GM12878 (cell line): ENCODE measurements around the gene SPTBN1. TPM values are rescaled to one million over a fixed set of nuclear protein-coding genes. Genes with fewer than 3 reads are reported as not detected.

Experiments
- ATAC-seq: fragments of 200-7000 bp; cut with Tn5 transposase; 3 replicates; pipeline ENCODE4 v1.9.1; 2020; ENCODE audit warnings: mild to moderate bottlenecking, moderate library complexity
- BruUV-seq: library from RNA; stranded (reverse); fragments of 400-500 nt; replicated peaks from 2 replicates; lab custom pipeline; 2021; lab: Mats Ljungman, UMichigan
- CTCF ChIA-PET: fragments of 300-600 bp; sonication (Branson Sonifier 250); formaldehyde crosslinking; extraction: SDS; loops from one replicate; lab custom pipeline; 2021; ENCODE audit warnings: inconsistent platforms; lab: Yijun Ruan, JAX
- POLR2A ChIA-PET: fragments of 350-600 bp; formaldehyde crosslinking; extraction: SDS; loops from one replicate; lab custom pipeline; 2021; ENCODE audit warnings: inconsistent platforms; lab: Charles Lee
- RAD21 ChIA-PET: fragments of 300-600 bp; sonication (Branson Sonifier 250); formaldehyde crosslinking; loops from one replicate; lab custom pipeline; 2023; ENCODE audit warnings: antibody characterized with exemption; ENCODE audit not compliant: unreplicated experiment; lab: Charles Lee
- SMC1A ChIA-PET: fragments of 300-600 bp; sonication (Branson Sonifier 250); formaldehyde crosslinking; loops from one replicate; lab custom pipeline; 2023; ENCODE audit not compliant: unreplicated experiment, uncharacterized antibody; lab: Charles Lee
- DNase-seq: peaks from one replicate; pipeline ENCODE4 v3.0.0-alpha.2; 2011; ENCODE audit warnings: low read depth, low spot score
- FAIRE-seq: peaks from 3 replicates; lab custom pipeline; 2011; peaks lifted over from hg19 to GRCh38; lab: Jason Lieb, UNC
- H2AFZ ChIP-seq: 2 replicates; pipeline ENCODE4 v1.6.0; 2011; ENCODE audit warnings: low read depth, low read length, control low read depth; ENCODE audit not compliant: control insufficient read depth
- H3K27ac ChIP-seq: 2 replicates; pipeline ENCODE4 v1.5.1; 2011; ENCODE audit warnings: control low read depth; ENCODE audit not compliant: control insufficient read depth, insufficient read depth
- H3K27me3 ChIP-seq, 2 experiments: replicated peaks in 1 of 2; 2 replicates each; pipeline versions ENCODE4 v1.6.0 to v1.6.1; 2011; ENCODE audit warnings: low read length in 1 of 2; ENCODE audit not compliant: control insufficient read depth in 2 of 2, insufficient read depth in 2 of 2
- H3K36me3 ChIP-seq, 2 experiments: 2 replicates each; pipeline ENCODE4 v1.5.1; 2011; ENCODE audit warnings: low read length in 1 of 2; ENCODE audit not compliant: control insufficient read depth in 2 of 2, insufficient read depth in 2 of 2
- H3K4me1 ChIP-seq: 2 replicates; pipeline ENCODE4 v1.6.1; 2011; ENCODE audit warnings: mild to moderate bottlenecking, low read length, moderate library complexity, mixed read lengths; ENCODE audit not compliant: control insufficient read depth, insufficient read depth
- H3K4me2 ChIP-seq: 2 replicates; pipeline ENCODE4 v1.6.0; 2011; ENCODE audit warnings: control low read depth; ENCODE audit not compliant: control insufficient read depth, insufficient read depth
- H3K4me3 ChIP-seq: fragments of 200-600 bp; sonication (generic); 2 replicates; pipeline ENCODE4 v1.5.1; 2016
- H3K79me2 ChIP-seq: 2 replicates; pipeline ENCODE4 v1.6.0; 2011; ENCODE audit warnings: low read length; ENCODE audit not compliant: control insufficient read depth, insufficient read depth
- H3K9ac ChIP-seq: 2 replicates; pipeline ENCODE4 v1.8.0; 2011; ENCODE audit warnings: low read length, control low read depth, mixed read lengths; ENCODE audit not compliant: control insufficient read depth, insufficient read depth
- H3K9me3 ChIP-seq: replicated peaks from 3 replicates; pipeline ENCODE4 v1.5.1; 2011; ENCODE audit warnings: mild to moderate bottlenecking, low read length; ENCODE audit not compliant: control insufficient read depth, insufficient read depth
- H4K20me1 ChIP-seq: 2 replicates; pipeline ENCODE4 v1.6.0; 2011; ENCODE audit not compliant: control insufficient read depth, insufficient read depth
- CREB1 ChIP-seq: IDR thresholded peaks from 2 replicates; pipeline ENCODE4 v1.6.1; 2012; ENCODE audit warnings: low read depth, mild to moderate bottlenecking, inconsistent platforms
- FOS ChIP-seq: IDR thresholded peaks from 3 replicates; pipeline ENCODE4 v1.6.1; 2011; ENCODE audit warnings: borderline replicate concordance; ENCODE audit not compliant: insufficient read length; ENCODE audit errors: extremely low read depth
- IRF4 ChIP-seq: IDR thresholded peaks from 2 replicates; pipeline ENCODE4 v1.6.1; 2011; ENCODE audit warnings: low read depth, low read length
- KAT2A ChIP-seq: conservative IDR thresholded peaks from 2 replicates; pipeline ENCODE4 v1.6.1; 2011; ENCODE audit warnings: low read depth, low read length; ENCODE audit not compliant: control insufficient read depth
- RAD51 ChIP-seq: fragments of 450-650 bp; IDR thresholded peaks from 2 replicates; pipeline ENCODE4 v1.6.1; 2016; ENCODE audit warnings: moderate library complexity, mild to moderate bottlenecking, inconsistent platforms
- WGBS: methylation state at CpG from one replicate; pipeline ENCODE4 v1.1.6; 2016; ENCODE audit warnings: low lambda C conversion rate; ENCODE audit not compliant: insufficient replicate concordance, insufficient coverage; ENCODE audit errors: missing lambda C conversion rate; 5-methylcytosine and 5-hydroxymethylcytosine counted together
- in situ Hi-C: fragments of 300-500 bp; cut with MboI; formaldehyde crosslinking; loops from 9 replicates; pipeline ENCODE4 v1.14.3; 2018; ENCODE audit warnings: mixed read lengths
- intact Hi-C: fragments of 100-400 bp; cut with micrococcal nuclease; formaldehyde crosslinking; loops from one replicate; pipeline ENCODE4 v1.14.2; 2022; ENCODE audit not compliant: unreplicated experiment
- polyA plus RNA-seq, 11 experiments: library from polyadenylated mRNA; depleted of rRNA in 4 of 11; unstranded in 6 of 11; stranded (reverse) in 5 of 11; fragments of >200 nt; fragmentation: Nextera tagmentation in 4 of 11; fragmentation: Illumina TruSeq in 1 of 11; extraction: Ambion mirVana in 4 of 11; extraction: Trizol in 1 of 11; gene quantifications; 1 replicate in 1 of 11; 2 replicates in 10 of 11; pipeline versions ENCODE4 v1.2.1 to v1.2.3, GENCODE V29; 2011 to 2016; ENCODE audit warnings: inconsistent platforms in 2 of 11, missing spikeins in 2 of 11, low read depth in 1 of 11
- total RNA-seq, 4 experiments: library from RNA; depleted of rRNA in 3 of 4; stranded (reverse); fragments of >200 nt in 3 of 4; fragmentation: Illumina TruSeq in 1 of 4; extraction: Trizol in 1 of 4; gene quantifications; 2 replicates each; pipeline versions ENCODE4 v1.2.1 to v1.2.3, GENCODE V29; 2013 to 2021
- TF ChIP-seq, protein P1 (sequence below): fragments of 450-650 bp; IDR thresholded peaks from 2 replicates; pipeline ENCODE4 v1.6.1; 2017; ENCODE audit warnings: mild to moderate bottlenecking, moderate library complexity

The SPTBN1 gene
- total and polyA plus RNA-seq, 10 of the 15 experiments (the other 5 are each of a cell fraction or from before 2014, with no cell fraction given) = 20.6 to 154 (median 76.7) TPM

DNA sequence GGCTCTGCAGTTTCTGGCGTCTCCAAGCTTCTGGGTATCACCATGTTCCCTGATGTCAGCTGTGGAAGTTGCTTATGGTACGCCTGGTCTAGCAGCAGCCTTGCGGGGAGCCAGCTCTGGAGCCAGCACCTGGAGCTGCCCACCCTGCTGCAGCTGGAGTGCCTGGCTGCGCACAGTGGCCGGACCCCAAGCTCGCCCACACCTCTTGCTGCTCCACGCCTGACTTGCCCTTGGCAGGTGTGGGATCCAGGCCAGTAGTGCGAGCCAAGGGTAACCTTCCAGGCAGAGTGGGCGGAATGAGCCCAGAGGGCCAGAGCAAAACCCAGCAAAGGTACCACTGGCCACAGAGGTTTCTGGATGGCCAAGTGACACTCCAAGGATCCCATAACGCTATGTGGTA is 254.1 kb downstream of the SPTBN1 start (continued):
- TF ChIP-seq, protein P1, sequence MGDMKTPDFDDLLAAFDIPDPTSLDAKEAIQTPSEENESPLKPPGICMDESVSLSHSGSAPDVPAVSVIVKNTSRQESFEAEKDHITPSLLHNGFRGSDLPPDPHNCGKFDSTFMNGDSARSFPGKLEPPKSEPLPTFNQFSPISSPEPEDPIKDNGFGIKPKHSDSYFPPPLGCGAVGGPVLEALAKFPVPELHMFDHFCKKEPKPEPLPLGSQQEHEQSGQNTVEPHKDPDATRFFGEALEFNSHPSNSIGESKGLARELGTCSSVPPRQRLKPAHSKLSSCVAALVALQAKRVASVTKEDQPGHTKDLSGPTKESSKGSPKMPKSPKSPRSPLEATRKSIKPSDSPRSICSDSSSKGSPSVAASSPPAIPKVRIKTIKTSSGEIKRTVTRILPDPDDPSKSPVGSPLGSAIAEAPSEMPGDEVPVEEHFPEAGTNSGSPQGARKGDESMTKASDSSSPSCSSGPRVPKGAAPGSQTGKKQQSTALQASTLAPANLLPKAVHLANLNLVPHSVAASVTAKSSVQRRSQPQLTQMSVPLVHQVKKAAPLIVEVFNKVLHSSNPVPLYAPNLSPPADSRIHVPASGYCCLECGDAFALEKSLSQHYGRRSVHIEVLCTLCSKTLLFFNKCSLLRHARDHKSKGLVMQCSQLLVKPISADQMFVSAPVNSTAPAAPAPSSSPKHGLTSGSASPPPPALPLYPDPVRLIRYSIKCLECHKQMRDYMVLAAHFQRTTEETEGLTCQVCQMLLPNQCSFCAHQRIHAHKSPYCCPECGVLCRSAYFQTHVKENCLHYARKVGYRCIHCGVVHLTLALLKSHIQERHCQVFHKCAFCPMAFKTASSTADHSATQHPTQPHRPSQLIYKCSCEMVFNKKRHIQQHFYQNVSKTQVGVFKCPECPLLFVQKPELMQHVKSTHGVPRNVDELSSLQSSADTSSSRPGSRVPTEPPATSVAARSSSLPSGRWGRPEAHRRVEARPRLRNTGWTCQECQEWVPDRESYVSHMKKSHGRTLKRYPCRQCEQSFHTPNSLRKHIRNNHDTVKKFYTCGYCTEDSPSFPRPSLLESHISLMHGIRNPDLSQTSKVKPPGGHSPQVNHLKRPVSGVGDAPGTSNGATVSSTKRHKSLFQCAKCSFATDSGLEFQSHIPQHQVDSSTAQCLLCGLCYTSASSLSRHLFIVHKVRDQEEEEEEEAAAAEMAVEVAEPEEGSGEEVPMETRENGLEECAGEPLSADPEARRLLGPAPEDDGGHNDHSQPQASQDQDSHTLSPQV = no peak
- TF ChIP-seq CREB1 = no peak

DNA sequence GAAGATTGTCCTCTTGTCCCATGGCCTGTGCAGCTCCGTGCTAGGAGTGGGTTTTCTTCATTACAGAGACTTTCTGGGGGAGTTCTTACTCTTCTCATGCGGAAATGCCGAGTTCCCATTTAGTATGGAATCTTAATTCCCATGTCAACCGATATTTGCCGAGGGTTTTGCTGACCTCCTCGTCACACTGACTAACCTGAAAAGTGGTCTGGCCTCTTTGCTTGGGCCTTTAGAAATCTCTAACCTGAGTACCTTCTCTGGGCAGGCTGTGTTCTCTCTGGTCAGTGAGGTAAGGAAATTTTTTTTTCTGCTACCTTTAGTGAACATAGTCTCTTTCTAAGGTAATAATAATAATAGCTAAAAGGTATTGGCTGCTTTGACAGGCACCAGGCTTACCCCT is 256.4 kb downstream of the SPTBN1 start:
- ATAC-seq (no peak), FAIRE-seq (no peak), DNase-seq (no peak)
- POLR2A ChIA-PET = no interaction called here
- RAD21 ChIA-PET = no interaction called here
- TF ChIP-seq RAD51 (no peak), KAT2A (no peak), FOS (no peak), IRF4 (no peak)
- no peak overlapping the region for H3K4me3 ChIP-seq
- no peaks in the 10 kb centered on the region for H3K9me3 ChIP-seq
- no peaks in the 10 kb centered on the region for H4K20me1 ChIP-seq
- no peaks in the 10 kb centered on the region for H3K4me1 ChIP-seq
- BruUV-seq = no TSS peak
- H3K79me2 ChIP-seq = no peaks in the 10 kb centered on the region
- intact Hi-C loops = no loop called here
- no peak overlapping the region for H2AFZ ChIP-seq
- no peak overlapping the region for H3K4me2 ChIP-seq
- SMC1A ChIA-PET = interaction anchor here (1.1 kb wide), 1 partner anchor 191 kb away, joined by 3 read pairs; no protein-coding TSS in a partner anchor
- CTCF ChIA-PET = interaction anchor here (1.1 kb wide), 1 partner anchor 7 kb away, joined by 3 read pairs; no protein-coding TSS in a partner anchor
- in situ Hi-C loops = loop anchor here (25.0 kb wide), 1 partner anchor 600 kb away; the partner anchor contains the start of gene ACYP2
- 38% methylated on average over 6 of the region's 6 CpGs for WGBS
- H3K9ac ChIP-seq = no peak overlapping the region
- H3K27me3 ChIP-seq = peaks cover 0 to 10% of the 10 kb centered on the region in 2 experiments
- H3K36me3 ChIP-seq = no peaks in the 10 kb centered on the region
- no peak overlapping the region for H3K27ac ChIP-seq
